ENCODE results near the gene GLIPR1.

GRCh38 chr12:75543529-75543928 lies 63.0 kb downstream of the GLIPR1 start:
- TF ChIP-seq ISL1 (CRISPR knock-in tag; IDR thresholded peaks at IDR 0.05) (no peak), CSDC2 (CRISPR knock-in tag; IDR thresholded peaks at IDR 0.05) (no peak)
- TF ChIP-seq, protein P1, sequence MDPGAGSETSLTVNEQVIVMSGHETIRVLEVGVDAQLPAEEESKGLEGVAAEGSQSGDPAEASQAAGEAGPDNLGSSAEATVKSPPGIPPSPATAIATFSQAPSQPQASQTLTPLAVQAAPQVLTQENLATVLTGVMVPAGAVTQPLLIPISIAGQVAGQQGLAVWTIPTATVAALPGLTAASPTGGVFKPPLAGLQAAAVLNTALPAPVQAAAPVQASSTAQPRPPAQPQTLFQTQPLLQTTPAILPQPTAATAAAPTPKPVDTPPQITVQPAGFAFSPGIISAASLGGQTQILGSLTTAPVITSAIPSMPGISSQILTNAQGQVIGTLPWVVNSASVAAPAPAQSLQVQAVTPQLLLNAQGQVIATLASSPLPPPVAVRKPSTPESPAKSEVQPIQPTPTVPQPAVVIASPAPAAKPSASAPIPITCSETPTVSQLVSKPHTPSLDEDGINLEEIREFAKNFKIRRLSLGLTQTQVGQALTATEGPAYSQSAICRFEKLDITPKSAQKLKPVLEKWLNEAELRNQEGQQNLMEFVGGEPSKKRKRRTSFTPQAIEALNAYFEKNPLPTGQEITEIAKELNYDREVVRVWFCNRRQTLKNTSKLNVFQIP (CRISPR knock-in tag; IDR thresholded peaks at IDR 0.05; ENCODE audit: borderline replicate concordance, low read depth) = no peak
